ENCODE results near the gene FUBP3.

FUBP3 gene

GRCh38 chr9:130606887-130607600 lies 27.7 kb downstream of the FUBP3 start:
- Histone ChIP-seq H3K36me3 (peaks cover 38% of the 10 kb centered on the region), H3K27me3 (no peaks in the 10 kb centered on the region), H3K4me3 (ENCODE audit: low read depth, low read length) (no peak overlapping the region), H3K4me1 (no peaks in the 10 kb centered on the region), H3K9me3 (no peaks in the 10 kb centered on the region)
- no peak for DNase-seq
- TF ChIP-seq, protein P1, sequence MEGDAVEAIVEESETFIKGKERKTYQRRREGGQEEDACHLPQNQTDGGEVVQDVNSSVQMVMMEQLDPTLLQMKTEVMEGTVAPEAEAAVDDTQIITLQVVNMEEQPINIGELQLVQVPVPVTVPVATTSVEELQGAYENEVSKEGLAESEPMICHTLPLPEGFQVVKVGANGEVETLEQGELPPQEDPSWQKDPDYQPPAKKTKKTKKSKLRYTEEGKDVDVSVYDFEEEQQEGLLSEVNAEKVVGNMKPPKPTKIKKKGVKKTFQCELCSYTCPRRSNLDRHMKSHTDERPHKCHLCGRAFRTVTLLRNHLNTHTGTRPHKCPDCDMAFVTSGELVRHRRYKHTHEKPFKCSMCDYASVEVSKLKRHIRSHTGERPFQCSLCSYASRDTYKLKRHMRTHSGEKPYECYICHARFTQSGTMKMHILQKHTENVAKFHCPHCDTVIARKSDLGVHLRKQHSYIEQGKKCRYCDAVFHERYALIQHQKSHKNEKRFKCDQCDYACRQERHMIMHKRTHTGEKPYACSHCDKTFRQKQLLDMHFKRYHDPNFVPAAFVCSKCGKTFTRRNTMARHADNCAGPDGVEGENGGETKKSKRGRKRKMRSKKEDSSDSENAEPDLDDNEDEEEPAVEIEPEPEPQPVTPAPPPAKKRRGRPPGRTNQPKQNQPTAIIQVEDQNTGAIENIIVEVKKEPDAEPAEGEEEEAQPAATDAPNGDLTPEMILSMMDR (IDR thresholded peaks at IDR 0.05; ENCODE audit: low read depth, low read length), result no peak

GRCh38 chr9:130607640-130608420 lies 28.5 kb downstream of the FUBP3 start:
- no peak for DNase-seq

DNA sequence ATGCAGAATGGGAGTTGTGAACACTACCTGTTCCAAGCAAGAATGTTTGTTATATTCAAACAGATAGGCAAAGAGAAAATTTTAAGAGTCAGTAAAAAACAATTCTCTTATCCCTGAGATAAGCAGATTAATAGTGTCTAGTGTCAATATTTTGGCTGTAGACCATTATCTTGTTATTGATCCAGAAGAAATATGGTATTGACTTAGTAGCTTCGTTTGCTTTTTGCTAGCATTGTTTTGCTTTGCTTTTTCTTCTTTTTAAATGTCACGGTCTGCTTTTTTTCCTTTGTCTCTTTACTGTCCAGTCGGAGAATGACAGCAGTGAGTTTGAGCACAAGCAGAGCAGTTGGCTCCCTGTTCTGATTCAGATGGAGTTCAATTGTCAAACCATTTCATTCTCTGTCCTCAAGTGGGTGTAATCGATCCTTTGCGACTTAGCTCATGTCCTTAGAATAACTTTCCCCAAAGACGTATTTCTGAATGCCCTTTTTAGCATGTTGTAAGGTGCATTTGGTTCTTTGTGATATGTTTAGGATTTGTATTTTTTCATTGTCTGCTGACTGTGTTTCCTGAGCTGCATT lies 29.3 kb downstream of the FUBP3 start:
- H3K36me3 ChIP-seq, result peaks cover 37% of the 10 kb centered on the region
- TF ChIP-seq, protein P1 (IDR thresholded peaks at IDR 0.05; ENCODE audit: low read depth, low read length), result no peak
- H3K27me3 ChIP-seq, result no peaks in the 10 kb centered on the region

More at GRCh38 chr9:130607640-130608420, 28.5 kb downstream of the FUBP3 start:
- TF ChIP-seq, protein P1 (IDR thresholded peaks at IDR 0.05; ENCODE audit: low read depth, low read length), result no peak
- Histone ChIP-seq H3K36me3 (peaks cover 34% of the 10 kb centered on the region), H3K4me1 (no peaks in the 10 kb centered on the region), H3K4me3 (ENCODE audit: low read depth, low read length) (no peak overlapping the region), H3K27me3 (no peaks in the 10 kb centered on the region), H3K9me3 (no peaks in the 10 kb centered on the region)

GRCh38 chr9:130609163-130609562 lies 29.8 kb downstream of the FUBP3 start:
- H3K4me3 ChIP-seq (ENCODE audit: low read depth, low read length), result no peak overlapping the region
- H3K27me3 ChIP-seq, result no peaks in the 10 kb centered on the region
- peaks cover 37% of the 10 kb centered on the region for H3K36me3 ChIP-seq
- H3K9me3 ChIP-seq, result no peaks in the 10 kb centered on the region
- H3K4me1 ChIP-seq, result no peaks in the 10 kb centered on the region
- DNase-seq, result no peak
- TF ChIP-seq, protein P1 (IDR thresholded peaks at IDR 0.05; ENCODE audit: low read depth, low read length), result no peak

More for the DNA sequence above, 29.3 kb downstream of the FUBP3 start:
- DNase-seq, result no peak
- no peak overlapping the region for H3K4me3 ChIP-seq (ENCODE audit: low read depth, low read length)
- H3K4me1 ChIP-seq, result no peaks in the 10 kb centered on the region
- no peaks in the 10 kb centered on the region for H3K9me3 ChIP-seq

- DNase-seq, result no peak
- TF ChIP-seq, protein P1 (IDR thresholded peaks at IDR 0.05; ENCODE audit: low read depth, low read length), result no peak
- Histone ChIP-seq H3K36me3 (peaks cover 42% of the 10 kb centered on the region), H3K4me3 (ENCODE audit: low read depth, low read length) (no peak overlapping the region), H3K9me3 (no peaks in the 10 kb centered on the region), H3K4me1 (no peaks in the 10 kb centered on the region), H3K27me3 (no peaks in the 10 kb centered on the region)
Measured at GRCh38 chr9:130610862-130611707, 31.7 kb downstream of the FUBP3 start.

Data from BE2C (cell line).